Measurements from ENCODE around the gene SWI5.

The SWI5 gene

DNA sequence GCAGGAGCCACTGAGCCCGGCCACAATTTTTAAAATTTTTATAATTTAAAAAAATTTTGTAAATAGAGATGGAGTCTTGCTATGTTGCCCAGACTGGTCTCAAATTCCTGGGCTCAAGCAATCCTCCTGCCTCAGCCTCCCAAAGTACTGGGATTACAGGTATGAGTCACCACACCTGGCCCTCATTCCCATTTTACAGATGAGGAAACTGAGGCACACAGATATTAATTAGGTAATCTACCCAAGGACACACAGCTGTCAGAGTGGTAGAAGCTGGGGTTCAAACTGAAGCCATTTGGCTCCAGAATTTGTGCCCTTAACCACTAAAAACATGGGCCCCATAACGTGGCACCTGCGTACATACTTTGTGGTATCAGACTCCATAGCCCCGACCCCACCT lies 38.6 kb downstream of the SWI5 start:
- in situ Hi-C loops (cut with HindIII; ENCODE audit: low sequenced_read_pairs): no loop called here

DNA sequence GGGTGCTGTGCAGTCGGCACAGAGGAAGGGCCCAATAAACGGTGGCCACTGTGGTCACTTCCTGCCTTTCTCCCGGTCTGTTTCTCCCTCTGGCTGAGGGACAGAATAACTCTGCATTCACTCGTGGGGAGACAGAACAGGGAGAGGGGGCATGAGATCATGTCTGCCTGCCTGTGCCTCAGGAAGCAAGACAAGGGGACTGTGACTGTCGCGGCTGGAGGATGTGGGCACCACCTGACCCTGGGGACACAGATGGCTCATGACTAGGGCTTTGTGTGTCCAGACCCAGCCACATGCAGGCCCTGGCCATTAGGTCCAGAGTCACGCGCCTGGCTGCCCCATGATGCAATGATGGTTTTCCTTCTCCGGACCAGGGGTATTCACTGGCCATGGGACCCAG lies 40.3 kb downstream of the SWI5 start:
- in situ Hi-C loops (cut with HindIII; ENCODE audit: low sequenced_read_pairs): no loop called here

DNA sequence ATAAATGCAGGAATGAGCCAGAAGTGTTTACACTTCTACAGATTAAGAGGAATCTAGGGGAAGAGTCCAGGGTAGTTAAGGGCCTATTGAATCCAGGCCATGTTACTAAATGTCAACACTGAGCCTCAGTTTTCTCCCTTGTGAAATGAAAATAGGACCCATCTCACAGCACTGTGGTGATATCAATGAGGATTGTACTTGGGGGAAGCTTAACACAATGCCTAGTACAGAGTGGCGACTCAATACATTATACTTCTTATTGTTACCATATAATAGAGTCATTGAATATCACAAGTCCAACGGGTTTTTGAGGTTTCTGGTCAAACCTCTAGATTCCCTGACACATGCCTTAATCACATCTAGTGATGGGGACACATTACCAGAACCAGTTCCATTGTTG lies 41.6 kb downstream of the SWI5 start:
- in situ Hi-C loops (cut with HindIII; ENCODE audit: low sequenced_read_pairs): no loop called here

DNA sequence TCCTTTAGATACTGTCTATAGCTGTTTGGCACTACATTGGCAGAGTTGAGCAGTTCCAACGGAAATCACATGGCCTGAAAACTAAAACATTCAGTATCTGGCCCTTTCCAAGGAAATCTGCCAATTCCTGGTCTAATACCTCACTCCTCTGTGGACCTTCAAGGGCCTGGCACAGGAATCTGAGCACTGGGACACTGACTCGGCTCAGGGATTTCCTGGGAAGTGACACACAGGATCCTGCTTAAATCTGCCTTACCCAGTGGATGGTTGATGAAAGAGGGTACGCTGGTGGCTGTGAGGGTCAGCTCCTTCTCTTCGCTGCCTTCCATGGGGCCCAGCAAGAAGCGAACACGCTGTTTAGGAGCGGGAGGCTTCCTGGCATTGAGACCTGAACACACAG lies 45.3 kb downstream of the SWI5 start:
- in situ Hi-C loops (cut with HindIII; ENCODE audit: low sequenced_read_pairs): no loop called here

DNA sequence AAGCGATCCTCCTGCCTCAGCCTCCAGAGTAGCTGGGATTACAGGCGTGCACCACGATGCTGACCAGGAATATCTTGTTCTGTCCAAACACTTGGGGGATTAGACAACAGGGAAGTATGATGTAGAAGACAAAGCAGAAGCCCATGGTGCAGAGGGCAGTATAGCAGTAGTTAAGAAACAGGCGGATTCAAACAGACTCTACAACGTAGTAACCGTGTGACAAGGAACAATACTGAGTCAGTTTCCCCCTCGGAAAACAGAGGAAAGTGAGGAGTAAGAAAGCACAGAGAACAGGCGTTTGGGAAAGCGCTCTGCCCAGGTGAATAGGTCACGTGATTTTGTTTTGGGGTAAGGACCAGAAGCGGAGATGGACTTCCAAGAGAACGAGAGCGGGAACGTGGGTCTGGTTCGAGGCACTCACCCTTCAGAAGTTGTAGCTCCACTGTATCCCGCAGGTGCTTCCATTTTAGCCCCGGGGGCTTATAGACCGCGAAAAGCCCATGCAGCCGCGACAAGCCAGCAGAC lies 45.9 kb downstream of the SWI5 start:
- in situ Hi-C loops (cut with HindIII; ENCODE audit: low sequenced_read_pairs): no loop called here

DNA sequence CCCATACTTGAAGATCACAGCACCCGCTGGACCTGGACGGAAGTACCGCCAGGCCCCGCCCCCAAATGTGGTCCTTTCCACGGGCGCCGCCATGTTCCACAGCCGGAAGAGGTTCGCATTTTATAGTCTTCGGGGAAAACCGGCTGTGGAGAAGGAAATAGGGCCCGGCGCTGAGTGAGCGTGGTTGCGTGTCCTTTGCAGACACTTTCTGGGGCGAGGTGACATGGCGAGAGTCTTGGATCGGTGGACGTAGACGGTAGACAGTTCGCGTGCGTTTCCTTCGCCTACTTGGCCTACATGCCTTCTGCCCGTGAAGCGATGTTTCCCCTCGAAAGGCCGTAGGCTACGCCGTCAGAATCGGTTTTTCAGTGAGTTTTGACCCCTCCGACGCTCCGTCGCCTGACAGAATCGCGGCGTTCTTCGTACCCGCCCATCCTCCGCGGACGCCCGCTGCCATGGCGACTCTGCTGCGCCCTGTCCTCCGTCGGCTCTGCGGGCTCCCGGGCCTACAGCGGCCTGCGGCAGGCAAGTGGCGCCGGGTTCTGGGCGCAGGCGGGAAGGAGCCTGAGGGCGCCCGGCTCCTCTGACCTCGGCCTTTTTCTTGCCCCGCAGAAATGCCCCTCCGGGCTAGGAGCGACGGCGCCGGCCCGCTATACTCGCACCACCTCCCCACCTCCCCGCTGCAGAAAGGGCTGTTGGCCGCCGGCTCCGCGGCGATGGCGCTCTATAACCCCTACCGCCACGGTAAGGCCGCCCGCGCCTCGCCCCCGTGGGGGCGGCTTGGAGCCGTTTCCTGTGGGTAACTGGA lies 46.5 kb downstream of the SWI5 start, which contains the start of the genes COQ4 and TRUB2:
Gene COQ4, plus strand, starts transcription at position 436 of the 808 bp plus-strand sequence. Its CDS starts 20 bp downstream, at position 456.
Gene TRUB2, minus strand, starts transcription at position 44 of the 808 bp plus-strand sequence. Its CDS starts 39 bp downstream, at position 5.
- in situ Hi-C loops (cut with HindIII; ENCODE audit: low sequenced_read_pairs): no loop called here

DNA sequence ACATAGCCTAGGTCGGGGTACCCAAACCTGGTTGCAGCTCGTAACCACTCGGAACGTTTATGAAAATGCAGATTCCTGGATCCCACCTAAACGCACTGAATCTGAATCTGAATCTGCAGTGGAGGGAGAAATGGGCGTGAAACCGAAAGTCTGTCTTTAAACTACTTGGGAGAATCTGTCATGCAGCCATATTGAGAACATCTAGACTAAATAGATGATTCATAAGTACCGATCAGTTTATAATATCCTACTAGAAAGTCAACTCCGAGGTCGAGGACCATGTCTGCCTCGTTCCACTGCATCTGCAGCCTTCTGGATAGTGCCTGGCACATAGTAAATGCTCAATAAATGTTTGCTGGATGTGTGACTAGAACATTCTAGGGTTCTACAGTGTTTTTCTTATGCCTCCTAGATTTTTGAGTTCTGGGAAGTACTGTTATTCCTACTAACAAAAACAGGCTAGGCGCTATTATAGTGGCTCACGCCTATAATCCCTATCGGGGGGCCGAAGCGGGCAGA lies 47.2 kb downstream of the SWI5 start:
- in situ Hi-C loops (cut with HindIII; ENCODE audit: low sequenced_read_pairs): no loop called here

DNA sequence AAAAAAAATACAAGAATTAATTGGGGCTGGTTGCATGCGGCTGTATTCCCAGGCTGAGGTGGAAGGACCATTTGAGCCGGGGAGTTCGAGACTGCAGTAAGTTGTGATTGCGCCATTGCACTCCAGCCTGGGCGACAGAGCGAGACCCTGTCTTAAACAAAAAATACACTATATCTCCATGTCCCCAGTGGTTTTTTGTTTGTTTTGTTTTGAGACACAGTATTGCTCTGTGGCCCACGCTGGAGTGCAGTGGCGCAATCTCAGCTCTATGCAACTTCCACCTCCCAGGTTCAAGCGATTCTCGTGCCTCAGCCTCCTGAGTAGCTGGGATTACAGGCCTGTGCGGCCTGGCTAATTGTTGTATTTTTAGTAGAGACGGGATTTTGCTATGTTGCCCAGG lies 47.7 kb downstream of the SWI5 start:
- in situ Hi-C loops (cut with HindIII; ENCODE audit: low sequenced_read_pairs): no loop called here

DNA sequence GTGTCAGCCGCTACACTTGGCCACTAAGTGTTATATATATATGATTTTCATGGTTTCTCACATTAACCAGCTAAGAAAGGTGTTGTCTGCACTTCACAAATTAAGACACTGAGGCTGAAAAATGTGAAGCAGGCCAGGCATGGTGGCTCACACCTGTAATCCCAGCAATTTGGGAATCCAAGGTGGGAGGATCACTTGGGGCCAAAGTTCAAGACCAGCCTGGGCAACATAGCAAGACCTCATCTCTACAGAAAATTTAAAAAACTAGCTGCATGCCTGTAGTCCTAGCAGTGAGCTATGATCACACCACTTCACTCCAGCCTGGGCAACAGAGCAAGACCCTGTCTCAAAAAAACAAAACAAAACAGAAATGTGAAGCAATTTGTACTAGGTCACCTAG lies 48.3 kb downstream of the SWI5 start:
- in situ Hi-C loops (cut with HindIII; ENCODE audit: low sequenced_read_pairs): no loop called here

DNA sequence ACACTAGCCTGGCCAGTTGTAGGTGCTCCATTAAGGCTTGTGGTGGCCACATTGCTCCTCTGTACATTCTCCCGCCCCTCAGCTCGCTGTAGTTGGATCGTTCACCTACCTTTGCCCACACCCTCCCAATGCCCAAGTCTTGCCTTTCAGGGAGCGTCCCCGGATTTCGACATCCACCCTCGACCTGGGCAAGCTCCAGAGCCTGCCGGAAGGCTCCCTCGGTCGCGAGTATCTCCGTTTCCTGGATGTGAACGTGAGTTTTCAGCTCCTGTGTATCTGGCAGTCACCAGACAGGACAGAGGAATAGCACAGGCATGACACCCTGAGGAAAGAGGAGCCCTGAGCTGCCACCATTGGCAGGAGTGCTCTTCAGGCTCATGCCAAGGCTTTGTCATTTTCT lies 49.6 kb downstream of the SWI5 start:
- in situ Hi-C loops (cut with HindIII; ENCODE audit: low sequenced_read_pairs): no loop called here

DNA sequence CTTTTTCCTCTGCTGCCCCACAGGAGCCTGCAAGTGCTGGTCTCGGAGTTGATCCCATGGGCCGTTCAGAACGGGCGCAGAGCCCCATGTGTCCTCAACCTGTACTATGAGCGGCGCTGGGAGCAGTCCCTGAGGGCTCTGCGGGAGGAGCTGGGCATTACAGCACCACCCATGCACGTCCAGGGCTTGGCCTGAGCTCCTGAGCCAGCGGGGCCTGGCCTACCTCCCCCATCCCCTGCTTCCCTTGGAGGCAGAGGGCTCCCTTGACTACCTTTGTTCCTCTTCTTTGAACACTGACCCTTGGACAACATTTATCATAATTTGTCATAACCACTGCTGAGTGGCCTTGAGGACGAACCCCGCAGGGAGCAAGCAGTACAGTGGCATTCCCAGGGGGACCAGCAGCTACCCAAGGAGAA lies 57.4 kb downstream of the SWI5 start:
- in situ Hi-C loops (cut with HindIII; ENCODE audit: low sequenced_read_pairs): no loop called here

DNA sequence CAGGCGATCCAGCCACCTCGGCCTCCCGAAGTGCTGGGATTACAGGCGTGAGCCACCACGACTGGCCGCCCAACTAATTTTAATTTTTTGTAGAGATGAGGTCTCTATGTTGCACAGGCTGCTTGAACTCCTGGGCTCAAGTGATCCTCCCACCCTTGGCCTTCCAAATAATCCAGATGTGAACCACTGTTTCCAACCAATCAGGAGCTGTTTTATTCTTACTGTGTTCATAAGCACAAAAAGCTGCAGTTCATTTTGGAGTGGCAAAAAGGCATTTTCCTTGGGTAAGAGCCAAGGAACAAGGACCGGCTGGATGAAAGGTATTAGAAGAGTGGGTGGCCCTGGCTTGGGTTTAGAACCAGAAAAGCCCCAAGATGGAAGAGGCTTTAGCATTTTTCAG lies 59.1 kb downstream of the SWI5 start:
- in situ Hi-C loops (cut with HindIII; ENCODE audit: low sequenced_read_pairs): no loop called here

DNA sequence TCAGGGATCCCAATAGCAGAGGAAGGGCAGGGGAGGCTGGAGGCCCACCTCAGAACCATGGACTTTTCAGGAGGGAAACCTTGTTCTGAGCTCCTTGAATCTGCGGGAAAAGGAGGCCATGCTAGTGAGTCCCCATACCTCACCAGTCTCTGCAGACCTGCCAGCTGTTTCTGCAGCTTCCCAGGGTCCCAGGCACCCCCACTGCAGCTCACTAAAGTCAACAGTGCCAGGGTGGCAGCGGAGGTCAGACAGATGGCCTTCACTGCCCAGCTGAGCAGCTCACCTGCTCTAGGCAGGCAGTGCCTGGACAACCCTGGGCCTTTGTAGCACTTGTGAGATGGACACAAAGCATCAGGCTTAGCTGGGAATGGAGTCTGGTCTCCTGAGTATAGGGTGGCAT lies 59.8 kb downstream of the SWI5 start:
- in situ Hi-C loops (cut with HindIII; ENCODE audit: low sequenced_read_pairs): no loop called here

DNA sequence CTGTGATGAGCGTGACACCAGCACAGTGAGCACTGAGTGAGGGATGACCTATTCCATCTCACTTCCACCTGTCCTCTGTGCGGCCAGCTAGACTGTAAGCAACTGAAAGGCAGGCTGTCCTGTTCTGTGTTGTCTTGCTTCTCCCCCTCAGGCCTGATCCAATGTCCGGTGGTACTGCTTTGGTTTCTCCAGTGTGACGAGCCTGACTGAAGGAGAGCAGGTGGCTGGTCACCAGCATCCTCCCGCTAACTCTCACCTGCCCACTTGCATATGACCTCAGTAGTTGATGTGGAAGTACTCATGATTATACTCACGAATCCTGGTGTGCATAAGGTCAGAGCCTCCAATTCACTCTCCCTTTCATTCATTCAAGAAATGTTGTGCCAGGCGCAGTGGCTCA lies 61.9 kb downstream of the SWI5 start:
- in situ Hi-C loops (cut with HindIII; ENCODE audit: low sequenced_read_pairs): no loop called here
